HG03558 (cell line): ENCODE data around the gene CCDC149.

Experiments used
- ATAC-seq: cut with Tn5 transposase; IDR thresholded peaks from one replicate; pipeline ENCODE4 v1.9.1; 2021; ENCODE audit warnings: moderate number of reproducible peaks; ENCODE audit not compliant: unreplicated experiment; ENCODE audit errors: extremely low read depth

The CCDC149 gene

DNA sequence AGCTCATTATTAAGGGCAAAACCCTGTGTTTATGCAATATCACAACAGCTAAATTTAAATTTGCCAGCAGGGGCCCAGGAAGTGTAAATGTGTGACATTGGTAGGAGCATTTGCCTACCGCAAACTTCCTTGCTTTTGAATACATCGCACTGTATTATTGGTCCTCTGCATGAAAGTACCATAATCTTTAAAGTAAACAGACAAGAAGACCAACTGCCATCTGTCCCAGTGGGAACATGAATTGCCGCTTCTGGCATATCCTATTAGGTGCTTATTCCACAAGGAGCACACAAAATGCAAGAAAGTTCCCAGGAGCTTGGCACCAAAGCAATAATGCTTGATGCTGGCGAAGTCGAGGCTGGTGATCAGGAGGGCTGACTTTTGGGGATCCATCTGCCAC lies 66.1 kb downstream of the CCDC149 start:
- ATAC-seq, result no peak

- no peak for ATAC-seq
Measured at GRCh38 chr4:24845902-24846301, 66.9 kb downstream of the CCDC149 start.

- no peak for ATAC-seq
Measured at GRCh38 chr4:24845132-24845531, 67.7 kb downstream of the CCDC149 start.

DNA sequence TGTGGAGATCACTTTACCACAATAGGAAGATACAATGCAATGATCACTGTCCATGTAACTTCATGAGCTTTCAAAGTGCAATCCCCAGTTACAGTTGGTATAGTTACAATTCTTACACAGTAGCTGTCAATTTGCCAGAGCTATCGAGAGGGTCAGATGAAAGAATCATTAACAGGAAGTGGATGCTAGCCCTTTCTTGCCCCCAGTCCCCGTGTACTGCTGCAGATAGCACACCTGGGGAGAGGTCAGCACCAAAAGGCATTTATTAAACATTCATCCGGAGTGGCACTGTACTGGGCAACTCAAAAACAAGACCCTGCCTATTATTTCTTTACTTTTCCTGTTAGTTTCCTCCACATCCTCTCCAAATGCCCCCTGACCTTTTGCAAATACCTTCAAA lies 69.7 kb downstream of the CCDC149 start:
- no peak for ATAC-seq

DNA sequence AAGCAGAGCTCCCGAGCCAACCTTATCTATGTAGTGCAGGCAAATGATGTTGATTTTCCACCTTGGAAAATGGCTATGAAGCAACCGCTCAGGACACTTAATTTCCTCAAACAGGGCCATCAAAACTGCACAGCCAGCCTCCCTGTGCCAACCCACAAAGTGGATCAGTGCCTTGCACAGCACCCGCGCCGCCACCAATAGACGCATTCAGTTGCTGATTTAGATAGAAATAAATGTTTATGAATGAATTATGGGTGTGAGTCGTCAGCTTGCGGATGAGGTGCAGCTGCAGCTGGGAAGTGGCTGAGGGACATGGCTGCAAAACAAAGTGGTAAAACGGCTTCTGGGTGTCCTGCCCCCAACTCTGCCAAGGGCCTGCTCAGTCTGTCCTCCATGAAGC lies 70.5 kb downstream of the CCDC149 start:
- no peak for ATAC-seq

DNA sequence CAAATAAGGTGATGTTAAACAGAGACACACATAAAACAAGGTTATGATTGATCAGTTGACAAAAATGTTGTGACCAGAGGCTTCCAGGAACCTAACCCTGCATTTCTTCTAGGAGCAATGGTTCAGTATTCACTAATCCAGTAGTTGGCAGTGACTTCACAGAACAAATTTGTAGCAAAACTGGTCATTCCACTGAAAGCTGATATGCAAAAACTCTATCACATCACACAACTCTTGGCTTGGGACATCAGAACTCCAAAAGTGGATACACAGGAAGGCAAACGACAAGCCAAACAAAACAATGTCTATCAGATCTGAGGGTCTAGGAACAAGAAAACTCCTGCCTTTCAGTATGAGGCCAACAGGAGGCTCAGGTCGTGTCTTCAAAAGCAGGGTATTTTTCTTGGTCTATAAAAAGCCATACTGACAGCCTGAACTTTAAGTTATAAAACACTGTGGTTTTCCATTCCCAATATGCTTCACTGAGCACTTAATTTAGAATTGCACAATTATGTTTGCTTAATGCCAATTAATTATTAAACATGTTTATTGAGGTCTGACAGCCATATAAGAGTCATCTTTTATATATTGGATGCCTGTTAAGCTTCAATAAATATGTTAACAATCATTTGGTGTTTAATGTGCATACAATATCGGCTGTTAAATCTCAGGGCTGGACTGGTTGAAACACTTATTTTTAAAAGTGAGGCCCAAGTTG lies 71.9 kb downstream of the CCDC149 start:
- no peak for ATAC-seq

GRCh38 chr4:24840362-24840761 lies 72.5 kb downstream of the CCDC149 start:
- no peak for ATAC-seq

DNA sequence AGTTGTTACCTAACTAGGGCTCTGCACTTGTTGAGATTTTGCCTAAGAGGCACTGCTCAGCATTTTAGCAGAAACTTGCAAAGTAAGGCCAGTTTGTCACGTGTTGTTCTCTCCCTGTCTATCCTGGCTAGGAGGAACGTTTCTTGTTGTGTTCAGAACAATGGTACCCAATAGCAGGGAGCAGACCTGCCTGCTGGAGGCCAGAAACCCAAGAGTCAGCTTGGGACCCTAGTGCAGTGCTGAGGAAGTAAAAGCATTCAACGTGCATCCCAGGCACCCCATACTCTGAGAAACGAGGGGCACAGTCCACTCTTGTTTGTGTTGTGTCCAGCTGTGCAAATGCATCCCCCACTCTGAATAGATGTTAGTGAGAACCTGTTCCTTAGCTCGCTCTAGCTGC lies 75.1 kb downstream of the CCDC149 start:
- no peak for ATAC-seq

GRCh38 chr4:24837336-24837735 lies 75.5 kb downstream of the CCDC149 start:
- no peak for ATAC-seq

DNA sequence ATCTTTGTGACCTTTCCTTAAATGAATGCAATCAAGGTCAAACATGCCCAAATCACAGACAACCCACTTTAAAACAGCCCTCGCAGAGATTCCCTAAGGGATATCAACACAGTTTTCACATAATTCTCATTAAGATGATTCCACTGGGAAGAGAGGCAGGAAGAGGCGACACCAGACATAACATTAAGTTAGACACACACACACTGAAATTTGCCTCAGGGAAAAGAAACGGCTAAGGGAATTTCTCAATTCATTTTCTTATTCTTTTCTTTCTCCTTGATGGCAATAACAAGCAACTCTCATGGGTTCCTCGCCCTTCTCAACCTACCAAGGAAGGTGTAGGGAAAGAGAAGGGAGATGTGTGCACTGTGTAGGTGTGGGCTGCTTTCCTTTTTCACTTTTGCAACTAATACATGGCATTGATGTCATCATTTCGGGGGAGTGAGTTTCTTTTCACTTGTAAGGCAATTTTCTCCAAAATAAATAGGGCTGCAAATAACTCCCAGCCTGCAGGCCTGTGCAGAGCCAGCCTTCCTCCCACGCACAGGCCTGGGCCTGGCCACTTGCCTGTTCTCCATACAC lies 76.1 kb downstream of the CCDC149 start:
- ATAC-seq, result no peak

- ATAC-seq, result no peak
Measured at GRCh38 chr4:24835696-24836095, 77.1 kb downstream of the CCDC149 start.

- no peak for ATAC-seq
Measured at GRCh38 chr4:24831637-24832036, 81.2 kb downstream of the CCDC149 start.

DNA sequence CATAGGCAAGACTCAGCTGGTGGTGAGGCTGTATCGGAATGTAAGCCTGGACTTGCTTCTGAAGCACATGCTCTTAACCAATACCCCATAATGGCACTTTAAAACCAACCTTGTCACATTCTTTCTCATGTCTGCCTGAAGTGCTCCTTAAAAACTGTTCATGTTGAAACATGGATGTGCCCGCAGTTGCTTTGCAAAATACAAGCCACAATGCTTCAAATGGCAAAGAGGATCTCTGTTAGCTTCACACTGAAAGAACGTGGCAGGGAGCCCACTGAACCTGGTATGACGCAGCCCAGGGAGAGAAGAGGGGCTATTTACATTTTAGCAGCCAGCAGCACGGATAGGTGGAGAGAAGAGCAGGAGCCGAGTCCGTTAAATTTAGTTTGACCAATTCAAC lies 88.1 kb downstream of the CCDC149 start:
- no peak for ATAC-seq

GRCh38 chr4:24820541-24820940 lies 92.3 kb downstream of the CCDC149 start:
- no peak for ATAC-seq

DNA sequence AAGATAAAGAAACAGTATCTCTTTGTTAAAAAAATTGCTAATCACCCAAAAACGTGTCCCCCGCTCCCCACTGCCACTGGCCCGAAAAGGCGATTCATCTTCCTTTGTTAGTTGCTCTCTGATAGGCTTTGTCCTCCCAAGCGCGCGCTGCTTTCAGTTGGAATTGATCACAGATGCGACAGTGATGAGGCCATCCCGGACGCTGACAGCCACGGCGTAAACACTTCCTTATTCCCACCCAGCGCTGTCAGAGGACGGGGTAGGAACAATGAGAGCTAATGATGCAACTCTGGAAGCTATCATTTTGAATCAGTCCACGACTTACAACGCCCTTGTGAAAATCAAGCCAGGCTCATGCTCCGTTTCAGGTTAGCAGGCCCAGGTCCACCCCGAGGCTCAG lies 96.0 kb downstream of the CCDC149 start:
- ATAC-seq, result no peak

- ATAC-seq, result no peak
Measured at GRCh38 chr4:24813732-24814131, 99.1 kb downstream of the CCDC149 start.

GRCh38 chr4:24810871-24811631 lies 101.8 kb downstream of the CCDC149 start:
- no peak for ATAC-seq

GRCh38 chr4:24809815-24810405 lies 102.9 kb downstream of the CCDC149 start:
- no peak for ATAC-seq

DNA sequence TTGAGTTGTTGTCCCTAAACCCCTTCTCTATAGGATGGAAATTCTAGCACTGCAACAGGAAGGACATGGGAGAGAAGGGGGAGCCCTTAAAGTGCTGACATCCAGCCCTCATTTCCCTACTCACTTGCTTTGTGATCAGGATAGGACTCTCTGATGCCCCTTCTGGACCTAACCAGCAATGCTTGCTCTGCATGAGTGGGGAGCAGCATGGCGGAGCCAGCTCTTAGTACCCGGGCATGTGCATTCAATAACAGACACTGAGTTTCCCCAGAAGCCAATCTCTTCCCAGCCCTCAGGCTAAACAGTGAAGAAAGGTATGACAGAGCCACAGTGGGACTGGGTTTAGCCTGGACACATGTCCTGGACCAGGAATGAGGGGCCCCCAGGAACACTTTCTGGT lies 103.5 kb downstream of the CCDC149 start:
- ATAC-seq, result no peak

DNA sequence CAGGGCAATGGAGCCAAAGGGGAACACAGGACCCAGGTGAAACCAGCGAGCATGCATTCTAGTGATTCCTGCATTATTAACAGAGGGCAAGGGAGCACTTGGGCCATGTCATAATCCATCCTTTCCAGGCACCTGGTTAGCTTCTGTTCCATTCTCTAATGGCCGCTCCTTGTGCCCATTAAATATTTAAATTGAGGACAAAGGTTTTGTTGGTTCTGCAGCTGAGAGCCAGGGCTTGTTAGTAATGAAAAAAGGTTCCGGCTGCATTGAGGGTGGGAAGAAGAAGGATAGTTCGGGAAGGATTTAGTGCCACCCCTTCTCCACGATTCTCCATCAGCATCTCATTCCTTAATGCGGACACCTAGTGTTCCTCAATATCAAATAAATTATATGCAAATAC lies 103.9 kb downstream of the CCDC149 start:
- no peak for ATAC-seq

- no peak for ATAC-seq
Measured at GRCh38 chr4:24808261-24808660, 104.6 kb downstream of the CCDC149 start.
